M059J (cell line): Measurements from ENCODE around the gene ZNF160. TPM values are rescaled to one million over a fixed set of nuclear protein-coding genes. Genes with fewer than 3 reads are reported as not detected.
A peak's percentile ranks its signal among the peaks of the same experiment; 100 is the strongest.
"Not testable (repeated sequence)": the region's sequence is repeated elsewhere in the genome, so short reads cannot be mapped to it uniquely, and the experiment has no call there.

Experiments used
- DNase-seq: peaks from one replicate; pipeline ENCODE4 v3.0.0-alpha.2; 2012; ENCODE audit warnings: low read depth
- total RNA-seq: library from RNA; depleted of rRNA; stranded (reverse); fragments of >200 nt; shearing (Covaris generic); gene quantifications from 2 replicates; pipeline ENCODE4 v1.2.3, GENCODE V29; 2014; rRNA removed

The ZNF160 gene
- total RNA-seq: 21.4 and 22.4 TPM in 2 replicates

DNA sequence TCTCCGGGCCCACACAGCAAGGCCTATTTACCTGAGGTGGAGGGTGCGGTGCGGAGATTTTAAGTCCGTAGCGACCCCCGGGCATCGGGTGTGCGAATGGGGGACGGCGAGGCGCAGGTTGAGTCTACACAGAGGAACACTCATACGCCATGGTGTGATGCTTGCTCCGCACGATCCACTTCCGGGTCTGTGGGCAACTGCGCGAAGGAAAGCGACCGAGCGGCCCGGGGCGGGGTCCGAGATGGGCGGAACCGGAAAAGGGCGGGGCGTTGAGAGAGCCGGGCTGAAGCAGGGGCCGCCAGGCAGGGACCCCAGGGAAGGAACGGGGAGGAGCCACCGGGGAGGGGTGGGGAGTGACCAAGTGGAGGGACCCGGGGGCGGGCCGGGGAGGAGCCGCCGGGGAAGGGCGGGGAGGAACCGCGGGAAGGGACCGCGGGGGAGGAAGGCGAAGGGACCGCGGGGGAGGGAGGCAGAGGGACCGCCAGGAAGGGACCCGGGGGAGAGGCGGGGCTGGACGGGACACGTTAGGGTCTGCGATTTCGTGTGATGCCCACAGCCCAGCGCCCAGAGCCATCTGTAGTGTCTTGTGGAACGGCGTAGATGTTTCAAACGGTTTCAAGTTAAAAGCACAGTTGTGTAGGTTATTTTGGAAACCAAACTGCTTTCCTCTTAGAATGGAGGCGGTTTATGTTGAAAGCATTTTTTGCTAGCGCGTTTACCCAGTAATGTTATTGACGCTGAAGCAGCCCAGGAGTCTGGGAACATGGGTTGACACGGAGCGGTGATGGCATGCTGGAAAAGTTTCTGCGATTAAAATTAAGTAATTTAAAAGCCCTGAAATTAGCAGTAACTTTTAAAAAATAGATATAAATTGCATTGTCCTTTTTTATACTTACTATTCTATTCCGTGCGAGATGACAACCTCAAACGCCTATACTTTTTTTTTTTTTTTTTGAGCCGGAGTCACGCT is at the start of gene ZNF160:
Gene ZNF160 (minus strand): TSS at position 189 of the 970 bp plus-strand sequence. CDS start 17,146 bp downstream, outside the sequence.
- peak; percentile 96 for DNase-seq

GRCh38 chr19:53147645-53148044 is 44.4 kb upstream of the ZNF160 start:
- peak; percentile 9 for DNase-seq

GRCh38 chr19:53140351-53140750 is 37.1 kb upstream of the ZNF160 start:
- no peak for DNase-seq

DNA sequence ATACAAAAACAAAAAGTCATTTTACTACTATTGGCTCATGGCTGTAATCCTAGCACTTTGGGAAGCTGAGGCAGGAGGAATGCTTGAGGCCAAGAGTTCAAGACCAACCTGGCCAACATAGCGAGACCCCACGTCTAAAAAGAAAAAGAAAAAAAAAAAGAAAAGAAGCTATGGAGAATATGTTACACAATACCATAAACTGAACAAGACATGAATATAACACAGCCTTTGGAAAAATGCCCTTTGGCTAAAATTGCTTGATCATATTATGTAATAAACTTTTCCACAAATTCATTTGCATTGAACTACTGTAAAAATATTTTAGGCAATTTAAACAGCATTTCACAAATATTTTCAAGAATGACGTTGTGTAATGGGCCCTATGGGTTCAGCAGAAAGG is 33.2 kb upstream of the ZNF160 start:
- DNase-seq: no peak

DNA sequence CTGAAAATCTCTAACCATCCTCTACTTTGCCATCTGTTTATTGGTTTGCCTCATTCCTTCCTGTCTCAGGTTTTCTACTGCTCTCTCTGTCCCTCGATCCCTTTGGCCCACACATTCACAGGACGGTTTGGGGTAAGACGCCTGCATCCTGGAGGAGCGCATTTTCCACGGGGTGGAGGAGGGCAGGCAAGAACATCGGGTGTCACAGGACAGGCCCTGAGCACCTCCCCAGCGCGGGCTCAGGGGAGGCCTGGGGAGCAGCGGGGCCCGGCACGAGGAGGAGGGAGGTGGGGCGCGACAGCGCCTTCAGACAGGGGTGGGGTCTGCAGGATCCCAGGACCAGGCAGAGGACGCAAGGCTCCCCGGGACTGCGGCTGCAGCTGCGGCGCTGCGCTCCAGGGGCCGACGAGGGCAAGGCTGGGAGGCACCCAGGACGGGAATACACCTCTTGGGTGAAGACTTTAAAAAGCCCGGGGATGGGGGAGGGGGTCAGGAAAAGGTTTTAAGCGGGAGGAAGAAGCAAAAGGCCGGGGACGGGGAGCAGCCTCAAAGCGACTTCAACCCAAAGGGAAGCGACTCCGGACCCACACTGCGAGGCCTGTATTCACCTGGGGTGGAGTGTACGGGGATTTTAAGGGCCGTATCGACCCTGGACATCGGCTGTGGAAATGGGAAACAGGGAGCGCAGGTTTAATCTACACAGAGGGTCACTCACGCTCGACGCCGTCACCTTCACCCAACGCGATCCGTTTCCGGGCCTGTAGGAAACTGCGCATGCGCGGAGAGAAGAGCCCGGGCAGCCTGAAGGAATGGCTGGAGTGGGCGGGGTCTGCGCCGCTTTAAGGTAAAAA is 29.1 kb upstream of the ZNF160 start, which contains the start of gene ZNF415:
Gene ZNF415 (minus strand): TSS at position 770 of the 851 bp plus-strand sequence. CDS start 10,234 bp downstream, outside the sequence.
- DNase-seq: peak; percentile 75

DNA sequence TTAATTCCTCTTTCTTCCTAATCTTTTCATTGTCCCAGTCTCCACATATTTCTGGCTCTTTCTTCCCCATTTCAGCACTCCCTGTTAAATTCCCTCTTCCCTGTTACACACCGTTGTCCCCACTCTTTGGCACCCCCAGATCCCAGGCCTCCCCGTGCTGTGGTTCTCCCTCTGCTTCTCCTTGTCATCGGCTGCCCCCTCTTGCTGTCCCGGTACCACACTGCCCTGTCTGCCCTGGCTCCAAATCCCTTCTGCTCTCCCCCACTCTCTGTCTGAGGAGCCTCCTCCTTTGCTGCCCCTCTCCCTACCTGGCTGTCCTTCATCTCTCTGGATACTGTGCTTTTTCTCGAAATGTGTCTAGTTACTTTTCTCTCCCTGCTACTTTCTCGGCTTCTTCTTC is 28.5 kb upstream of the ZNF160 start:
- no peak for DNase-seq

- DNase-seq: no peak
Measured at GRCh38 chr19:53131085-53131590, 27.9 kb upstream of the ZNF160 start.

DNA sequence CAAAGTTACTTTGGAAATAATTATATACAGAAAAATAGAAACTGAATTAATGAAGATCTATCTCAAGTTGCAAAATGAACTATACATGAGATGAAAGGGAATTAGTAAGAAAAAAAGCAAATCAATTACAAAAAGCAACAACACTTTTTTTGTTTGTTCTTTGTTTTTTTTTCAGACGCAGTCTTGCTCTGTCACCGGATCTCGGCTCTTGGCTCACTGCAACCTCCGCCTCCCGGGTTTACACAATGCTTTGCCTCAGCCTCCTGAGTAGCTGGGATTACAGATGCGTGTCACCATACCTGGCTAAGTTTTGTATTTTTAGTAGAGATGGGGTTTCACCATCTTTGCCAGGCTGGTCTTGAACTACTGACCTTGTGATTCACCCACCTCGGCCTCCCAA is 27.3 kb upstream of the ZNF160 start:
- no peak for DNase-seq

- DNase-seq: not testable (repeated sequence)
Measured at GRCh38 chr19:53126733-53127526, 23.7 kb upstream of the ZNF160 start.

DNA sequence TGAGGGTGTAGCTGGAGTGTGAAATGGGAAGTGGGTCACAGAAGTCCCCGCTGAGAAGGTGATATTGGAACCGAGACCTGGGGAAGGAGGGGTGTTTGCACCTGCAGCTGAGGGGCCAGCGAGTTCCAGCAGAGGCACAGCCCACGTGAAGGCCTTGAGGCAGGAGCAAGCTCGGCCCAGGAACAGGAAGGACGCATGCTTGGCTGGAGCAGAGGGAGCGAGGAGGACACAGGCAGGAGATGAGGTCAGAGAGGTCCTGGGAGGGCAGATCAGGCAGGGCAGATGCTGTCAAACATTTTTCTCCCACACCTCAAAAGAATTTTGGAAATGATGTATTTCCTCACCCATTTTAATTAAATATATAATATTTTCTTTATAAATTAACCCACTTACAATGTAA is 20.2 kb upstream of the ZNF160 start:
- no peak for DNase-seq

DNA sequence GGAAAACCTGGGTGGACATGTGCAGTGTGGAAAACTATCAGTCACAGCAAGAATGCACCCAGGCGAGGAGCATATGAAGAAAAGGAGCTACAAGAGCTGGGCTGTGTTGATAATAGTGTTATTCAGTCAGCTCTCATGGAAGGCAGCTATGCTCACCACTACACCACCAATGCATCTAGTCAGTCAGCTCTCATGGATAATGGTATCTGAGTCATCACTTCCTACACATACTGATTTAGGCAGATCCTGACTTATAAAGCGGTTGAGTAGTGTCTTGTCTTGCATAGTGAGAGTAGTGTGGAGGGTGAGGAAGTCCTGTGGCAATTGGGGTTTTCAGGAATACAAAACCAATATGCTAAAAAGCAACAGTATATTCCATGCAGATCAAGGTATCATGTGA is 9.1 kb upstream of the ZNF160 start:
- DNase-seq: peak; percentile 15

- no peak for DNase-seq
Measured at GRCh38 chr19:53109527-53109926, 6.3 kb upstream of the ZNF160 start.

- DNase-seq: peak; percentile 48
Measured at GRCh38 chr19:53102756-53103233, 427 bp downstream of the ZNF160 start.

DNA sequence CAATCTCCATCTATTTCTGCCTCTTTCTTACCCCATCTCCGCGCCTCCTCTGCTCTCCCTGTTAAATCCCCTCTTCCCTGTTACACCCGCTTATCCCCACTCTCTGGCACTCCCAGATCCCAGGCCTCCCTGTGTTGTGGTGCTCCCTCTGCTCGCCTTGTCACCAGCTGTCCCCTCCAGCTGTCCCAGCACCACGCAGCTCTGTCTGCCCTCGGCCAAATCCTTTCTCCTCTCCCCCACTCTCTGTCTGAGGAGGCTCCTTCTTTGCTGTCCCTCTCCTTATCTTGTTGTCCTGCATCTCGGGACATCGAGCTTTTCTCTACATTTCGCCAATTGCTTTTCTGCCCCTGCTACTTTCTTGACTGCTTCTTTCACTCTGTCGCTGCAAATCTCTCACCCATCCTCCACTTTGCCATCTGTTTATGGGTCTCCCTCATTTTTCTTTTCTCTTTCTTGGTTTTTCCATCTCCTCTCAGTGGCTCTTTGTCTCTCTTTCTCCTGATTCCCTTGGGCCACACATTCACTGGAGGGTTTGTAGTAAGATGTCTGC is 941 bp downstream of the ZNF160 start:
- peak; percentile 3 for DNase-seq

- DNase-seq: peak; percentile 18
Measured at GRCh38 chr19:53101518-53101917, 1.7 kb downstream of the ZNF160 start.

- DNase-seq: not testable (repeated sequence)
Measured at GRCh38 chr19:53098570-53098969, 4.7 kb downstream of the ZNF160 start.

DNA sequence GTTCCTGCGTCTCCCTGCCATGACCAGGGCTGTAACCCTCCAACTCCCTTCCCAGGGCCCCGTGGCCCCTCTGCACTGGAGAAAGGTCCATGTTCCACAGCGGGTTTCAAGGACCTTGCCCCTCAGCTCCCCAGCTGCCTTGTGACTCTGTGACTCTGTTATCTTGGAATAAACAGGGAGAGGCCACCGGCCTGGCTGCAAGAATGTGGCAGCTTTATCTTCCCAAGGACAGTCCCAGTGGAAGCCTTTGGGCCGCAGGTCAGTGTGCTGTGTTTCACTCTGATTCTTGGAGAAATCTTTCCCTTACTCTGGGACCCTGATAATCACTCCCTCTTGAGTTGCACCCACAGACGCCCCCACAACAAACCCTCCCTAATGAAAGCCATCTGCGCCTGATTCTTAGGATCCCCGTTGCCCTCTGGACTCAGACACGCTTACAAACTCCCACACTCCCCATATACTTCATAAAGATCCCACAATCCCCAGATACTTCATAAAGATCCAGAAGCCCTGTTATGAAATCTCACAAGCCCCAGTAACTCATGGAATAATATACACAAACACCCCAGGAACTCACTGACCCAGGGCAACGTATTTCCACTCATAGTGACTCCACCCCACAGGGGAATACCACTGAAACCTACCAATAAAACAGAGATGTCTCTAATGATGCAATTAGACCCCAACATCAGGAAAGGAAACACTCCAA is 6.1 kb downstream of the ZNF160 start:
- DNase-seq: not testable (repeated sequence)

GRCh38 chr19:53096579-53096978 is 6.6 kb downstream of the ZNF160 start:
- DNase-seq: not testable (repeated sequence)

DNA sequence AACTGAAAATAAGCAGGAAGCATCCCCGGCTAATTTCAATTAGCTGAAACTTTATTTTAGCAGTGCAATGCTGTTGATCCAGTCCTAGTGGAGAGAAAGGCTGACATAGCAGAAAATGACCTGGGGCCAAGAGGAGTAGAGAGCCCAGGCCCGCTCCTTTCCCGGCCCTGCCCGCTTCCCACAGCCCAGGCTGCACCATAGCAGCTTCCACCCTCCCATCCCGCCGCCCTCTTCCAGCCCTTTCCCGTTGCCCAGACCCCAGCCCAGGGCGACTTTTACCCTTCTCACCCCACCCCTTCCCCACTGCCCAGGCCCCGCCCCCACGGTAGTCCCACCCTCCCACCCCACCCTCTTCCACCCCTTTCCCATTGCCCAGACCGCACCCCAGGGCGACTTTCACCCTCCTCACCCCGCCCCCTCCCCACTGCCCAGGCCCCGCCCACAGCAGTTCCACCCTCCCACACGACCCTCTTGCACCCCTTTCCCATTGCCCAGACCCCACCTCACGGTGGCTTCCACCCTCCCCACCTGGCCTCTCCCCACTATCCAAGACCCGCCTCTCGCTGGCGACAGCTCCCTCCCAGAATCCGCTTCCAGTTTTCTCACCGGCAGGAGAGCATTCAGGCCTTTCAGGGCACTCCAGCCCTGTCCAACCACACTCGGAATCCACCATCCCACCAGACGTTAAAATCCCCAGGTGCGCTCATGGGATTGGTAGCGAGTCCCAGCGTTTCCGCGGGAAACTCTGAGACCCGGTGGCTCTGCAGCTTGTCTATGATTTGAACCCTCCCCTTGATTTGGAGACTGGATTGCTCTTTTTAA is 8.3 kb downstream of the ZNF160 start:
- DNase-seq: no peak
